ENCODE data around the gene LRRC39.
A peak's percentile ranks its signal among the peaks of the same experiment; 100 is the strongest.
"Not testable (repeated sequence)": the region's sequence is repeated elsewhere in the genome, so short reads cannot be mapped to it uniquely, and the experiment has no call there.

The LRRC39 gene

GRCh38 chr1:100178091-100178490 lies at the start of gene LRRC39:
Gene LRRC39 (minus strand): TSS chr1:100178256. CDS start chr1:100168516, 9,740 bp downstream.
- DNase-seq (ENCODE audit: low read depth): no peak

DNA sequence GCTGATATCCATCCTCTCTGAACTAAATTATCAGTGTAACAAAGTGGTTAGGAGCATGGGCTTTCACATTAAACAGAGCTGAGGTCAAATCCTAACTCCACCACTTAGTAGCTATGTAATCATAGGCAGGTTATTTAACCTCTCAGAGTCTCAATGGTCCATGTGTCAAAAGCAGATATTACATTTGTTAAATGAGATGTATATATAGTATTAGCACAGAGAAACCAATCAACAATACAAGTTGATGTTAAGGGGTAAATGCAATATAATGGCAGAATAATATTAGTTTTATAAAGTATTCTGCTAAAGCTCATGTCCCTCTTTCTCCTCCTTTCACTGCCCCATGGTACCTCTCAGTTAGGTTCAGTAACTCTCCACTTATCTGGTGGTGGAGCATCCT lies 44.4 kb upstream of the LRRC39 start:
- DNase-seq (ENCODE audit: low read depth): no peak

DNA sequence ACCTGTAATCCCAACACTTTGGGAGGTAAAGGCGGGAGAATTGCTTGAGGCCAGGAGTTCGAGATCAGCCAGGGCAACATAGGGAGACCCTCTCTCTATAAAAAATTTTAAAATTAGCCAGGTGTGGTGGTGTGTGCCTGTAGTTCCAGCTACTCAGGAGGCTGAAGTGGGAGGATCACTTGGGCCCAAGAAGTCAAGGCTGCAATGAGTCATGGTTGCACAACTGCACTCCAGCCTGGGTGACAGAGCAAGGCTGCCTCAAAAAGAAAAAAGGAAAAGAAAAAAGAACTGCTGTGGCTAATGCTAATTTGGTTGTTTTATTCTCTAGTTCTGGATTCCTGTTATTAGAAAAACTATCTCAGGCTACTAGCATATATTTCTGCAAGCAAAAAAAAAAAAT lies 41.8 kb upstream of the LRRC39 start:
- DNase-seq (ENCODE audit: low read depth): peak; percentile 10

- no peak for DNase-seq (ENCODE audit: low read depth)
Measured at GRCh38 chr1:100219457-100219856, 41.4 kb upstream of the LRRC39 start.

GRCh38 chr1:100217834-100218233 lies 39.8 kb upstream of the LRRC39 start:
- no peak for DNase-seq (ENCODE audit: low read depth)

DNA sequence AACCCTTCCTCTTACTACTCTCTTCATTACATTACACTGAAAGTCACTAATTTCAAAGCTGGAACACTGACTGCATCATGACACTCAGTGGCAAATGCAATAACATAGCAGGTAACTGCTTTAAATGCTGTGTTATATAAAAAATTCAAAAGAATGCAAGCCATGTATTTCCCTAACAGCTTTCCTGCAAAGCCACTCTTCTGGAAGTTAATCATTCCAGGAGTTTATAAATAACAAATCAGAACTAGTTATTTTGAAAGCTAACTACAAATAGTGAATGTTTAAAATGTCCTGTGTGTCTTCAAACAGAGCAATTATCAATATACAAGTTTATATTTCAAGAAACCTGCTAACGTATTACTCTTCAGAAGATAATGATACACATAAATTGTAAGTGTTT lies 37.0 kb upstream of the LRRC39 start:
- no peak for DNase-seq (ENCODE audit: low read depth)

GRCh38 chr1:100213141-100213540 lies 35.1 kb upstream of the LRRC39 start:
- no peak for DNase-seq (ENCODE audit: low read depth)

DNA sequence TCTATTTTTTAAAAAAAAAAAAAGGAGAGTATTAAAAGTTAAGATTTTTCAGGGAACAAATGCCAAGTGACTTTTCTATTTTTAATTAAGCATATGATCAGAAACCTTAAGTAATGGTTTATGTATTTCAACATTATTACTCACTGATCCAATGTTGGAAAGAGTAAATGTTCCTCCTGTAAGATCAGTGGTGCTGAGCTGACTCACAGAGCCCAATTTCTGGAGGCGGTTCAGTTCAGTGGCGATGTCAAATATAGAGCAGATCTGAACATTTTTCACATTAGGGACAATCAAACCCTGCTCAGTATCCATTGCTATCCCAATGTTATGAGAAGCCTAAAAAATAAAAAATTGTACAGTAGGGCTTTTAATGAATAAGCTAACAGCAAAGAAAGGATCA lies 28.2 kb upstream of the LRRC39 start:
- no peak for DNase-seq (ENCODE audit: low read depth)

- DNase-seq (ENCODE audit: low read depth): not testable (repeated sequence)
Measured at GRCh38 chr1:100205593-100205992, 27.5 kb upstream of the LRRC39 start.

DNA sequence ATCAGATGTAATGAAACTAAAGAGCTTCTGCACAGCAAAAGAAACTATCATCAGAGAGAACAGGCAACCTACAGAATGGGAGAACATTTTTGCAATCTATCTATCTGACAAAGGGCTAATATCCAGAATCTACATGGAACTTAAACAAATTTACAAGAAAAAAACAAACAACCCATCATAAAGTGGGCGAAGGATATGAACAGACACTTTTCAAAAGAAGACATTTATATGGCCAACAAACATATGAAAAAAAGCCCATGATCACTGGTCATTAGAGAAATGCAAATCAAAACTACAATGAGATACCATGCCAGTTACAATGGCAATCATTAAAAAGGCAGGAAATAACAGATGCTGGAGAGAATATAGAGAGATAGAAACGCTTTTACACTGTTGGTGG lies 27.0 kb upstream of the LRRC39 start:
- not testable (repeated sequence) for DNase-seq (ENCODE audit: low read depth)

GRCh38 chr1:100202703-100203102 lies 24.6 kb upstream of the LRRC39 start:
- not testable (repeated sequence) for DNase-seq (ENCODE audit: low read depth)

GRCh38 chr1:100200060-100200459 lies 22.0 kb upstream of the LRRC39 start:
- not testable (repeated sequence) for DNase-seq (ENCODE audit: low read depth)

- no peak for DNase-seq (ENCODE audit: low read depth)
Measured at GRCh38 chr1:100198596-100198995, 20.5 kb upstream of the LRRC39 start.

- DNase-seq (ENCODE audit: low read depth): peak; percentile 76
Measured at GRCh38 chr1:100188617-100189016, 10.6 kb upstream of the LRRC39 start.

GRCh38 chr1:100187912-100188311 lies 9.9 kb upstream of the LRRC39 start:
- DNase-seq (ENCODE audit: low read depth): no peak

DNA sequence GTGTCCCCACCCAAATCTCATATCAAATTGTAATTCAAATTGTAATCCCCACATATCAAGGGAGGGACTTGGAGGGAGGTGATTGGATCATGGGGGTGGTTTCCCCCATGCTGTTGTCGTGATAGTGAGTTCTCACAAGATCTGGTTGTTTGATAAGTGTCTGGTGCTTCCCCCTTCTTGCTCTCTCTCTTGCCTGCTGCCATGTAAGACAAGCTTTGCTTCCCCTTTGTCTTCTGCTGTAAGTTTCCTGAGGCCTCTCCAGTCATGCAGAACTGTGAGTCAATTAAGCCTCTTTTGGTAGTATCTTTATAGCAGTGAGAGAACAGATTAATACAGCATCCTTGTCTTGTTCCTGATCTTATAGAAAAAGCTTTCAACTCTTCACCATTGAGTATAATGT lies 6.5 kb upstream of the LRRC39 start:
- no peak for DNase-seq (ENCODE audit: low read depth)

GRCh38 chr1:100183370-100183769 lies 5.3 kb upstream of the LRRC39 start:
- DNase-seq (ENCODE audit: low read depth): no peak

GRCh38 chr1:100177295-100178041 lies 588 bp downstream of the LRRC39 start:
- no peak for DNase-seq (ENCODE audit: low read depth)

DNA sequence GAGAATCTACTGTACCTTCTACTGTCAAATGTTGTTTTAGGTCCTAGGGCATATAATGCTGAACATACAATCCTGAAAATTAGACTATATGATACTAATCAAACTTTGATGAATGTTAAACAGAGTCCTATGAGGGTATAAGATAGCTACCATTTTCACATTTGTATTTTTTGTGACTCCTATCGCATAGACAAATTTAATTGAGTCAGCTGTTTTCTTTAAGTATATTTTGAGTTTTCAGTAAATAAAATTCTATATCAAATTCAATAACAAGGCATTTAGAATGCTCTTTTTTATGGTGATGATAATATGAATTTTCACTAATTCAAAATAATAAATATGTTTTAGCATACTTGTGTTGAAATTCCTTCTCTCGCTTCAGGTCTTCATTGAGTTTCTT lies 10.0 kb downstream of the LRRC39 start:
- no peak for DNase-seq (ENCODE audit: low read depth)

GRCh38 chr1:100164702-100165101 lies 13.4 kb downstream of the LRRC39 start:
- no peak for DNase-seq (ENCODE audit: low read depth)

DNA sequence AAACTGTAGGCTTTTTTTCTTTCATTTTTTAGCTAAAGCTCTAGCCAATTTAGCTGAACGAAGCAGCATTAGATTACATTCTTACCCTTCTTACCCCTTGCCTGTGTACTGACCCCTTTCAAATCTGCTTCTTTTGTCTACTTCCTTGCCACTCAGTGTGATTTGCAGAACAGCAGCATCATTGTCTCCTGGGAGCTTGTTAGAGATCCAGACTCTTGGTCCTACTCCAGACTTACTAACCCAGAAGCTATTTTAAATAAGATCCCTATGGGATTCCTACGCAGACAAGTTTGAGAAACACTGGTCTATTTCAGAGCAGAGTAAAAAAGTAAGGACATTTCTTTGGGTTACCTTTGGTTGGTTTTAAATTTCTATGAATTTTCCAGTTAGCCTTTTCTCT lies 13.8 kb downstream of the LRRC39 start:
- DNase-seq (ENCODE audit: low read depth): peak; percentile 25

GRCh38 chr1:100162881-100163280 lies 15.2 kb downstream of the LRRC39 start:
- DNase-seq (ENCODE audit: low read depth): no peak

- no peak for DNase-seq (ENCODE audit: low read depth)
Measured at GRCh38 chr1:100152271-100152670, 25.8 kb downstream of the LRRC39 start.

DNA sequence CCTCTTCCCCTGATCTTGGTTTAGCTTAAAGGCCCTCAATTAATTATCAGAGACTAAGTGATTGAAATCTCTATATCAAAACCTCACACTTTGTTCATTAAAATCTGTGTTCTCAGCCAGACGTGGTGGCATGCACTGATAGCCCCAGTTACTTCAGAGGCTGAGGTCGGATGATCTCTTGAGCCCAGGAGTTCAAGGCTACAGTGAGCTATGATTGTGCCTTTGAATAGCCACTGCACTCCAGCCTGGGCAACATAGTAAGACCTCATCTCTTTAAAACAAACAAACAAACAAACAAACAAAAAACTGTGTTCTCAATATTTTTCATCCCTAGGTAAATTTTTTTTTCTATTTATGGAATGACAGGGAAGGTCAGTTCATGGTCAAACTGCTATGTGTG lies 26.4 kb downstream of the LRRC39 start:
- no peak for DNase-seq (ENCODE audit: low read depth)

Measured in EH (cell line).